Measurements from ENCODE around the gene PSMC4.

Gene PSMC4

GRCh38 chr19:39924952-39925351, 46.0 kb upstream of the PSMC4 start:
- TF ChIP-seq, protein P1, sequence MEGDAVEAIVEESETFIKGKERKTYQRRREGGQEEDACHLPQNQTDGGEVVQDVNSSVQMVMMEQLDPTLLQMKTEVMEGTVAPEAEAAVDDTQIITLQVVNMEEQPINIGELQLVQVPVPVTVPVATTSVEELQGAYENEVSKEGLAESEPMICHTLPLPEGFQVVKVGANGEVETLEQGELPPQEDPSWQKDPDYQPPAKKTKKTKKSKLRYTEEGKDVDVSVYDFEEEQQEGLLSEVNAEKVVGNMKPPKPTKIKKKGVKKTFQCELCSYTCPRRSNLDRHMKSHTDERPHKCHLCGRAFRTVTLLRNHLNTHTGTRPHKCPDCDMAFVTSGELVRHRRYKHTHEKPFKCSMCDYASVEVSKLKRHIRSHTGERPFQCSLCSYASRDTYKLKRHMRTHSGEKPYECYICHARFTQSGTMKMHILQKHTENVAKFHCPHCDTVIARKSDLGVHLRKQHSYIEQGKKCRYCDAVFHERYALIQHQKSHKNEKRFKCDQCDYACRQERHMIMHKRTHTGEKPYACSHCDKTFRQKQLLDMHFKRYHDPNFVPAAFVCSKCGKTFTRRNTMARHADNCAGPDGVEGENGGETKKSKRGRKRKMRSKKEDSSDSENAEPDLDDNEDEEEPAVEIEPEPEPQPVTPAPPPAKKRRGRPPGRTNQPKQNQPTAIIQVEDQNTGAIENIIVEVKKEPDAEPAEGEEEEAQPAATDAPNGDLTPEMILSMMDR (conservative IDR thresholded peaks at IDR 0.05; ENCODE audit: low read length): no peak
- TF ChIP-seq EZH2phosphoT487 (IDR thresholded peaks at IDR 0.05; ENCODE audit: borderline replicate concordance): no peak

GRCh38 chr19:39926170-39926760, 44.7 kb upstream of the PSMC4 start:
- Histone ChIP-seq H3K79me2 (ENCODE audit: insufficient read depth, low read length) (no peaks in the 10 kb centered on the region), H3K27me3 (ENCODE audit: insufficient read depth, low read length, poor library complexity, severe bottlenecking) (no peaks in the 10 kb centered on the region), H3F3A (ENCODE audit: low read depth) (no peaks in the 10 kb centered on the region), H3K36me3 (ENCODE audit: insufficient read depth, low read length) (no peaks in the 10 kb centered on the region), H3K4me3 (ENCODE audit: low read length, poor library complexity, severe bottlenecking) (no peak overlapping the region), H4K20me1 (ENCODE audit: insufficient read depth, low read length, poor library complexity, severe bottlenecking) (no peaks in the 10 kb centered on the region), H3K4me1 (ENCODE audit: insufficient read depth, low read length, poor library complexity, severe bottlenecking) (no peaks in the 10 kb centered on the region), H3K4me2 (ENCODE audit: low read depth, low read length, poor library complexity, severe bottlenecking) (no peak overlapping the region), H3K9ac (ENCODE audit: low read depth, low read length, poor library complexity, severe bottlenecking) (no peak overlapping the region), H2AFZ (ENCODE audit: low read length) (no peak overlapping the region), H3K9me2 (replicated peaks; ENCODE audit: low read depth, low read length) (no peaks in the 10 kb centered on the region), H3K9me3 (ENCODE audit: insufficient read depth, low read depth, low read length) (no peaks in the 10 kb centered on the region)
- TF ChIP-seq, protein P1 (conservative IDR thresholded peaks at IDR 0.05; ENCODE audit: low read length): no peak
- TF ChIP-seq EZH2phosphoT487 (IDR thresholded peaks at IDR 0.05; ENCODE audit: borderline replicate concordance): no peak

More at GRCh38 chr19:39924952-39925351, 46.0 kb upstream of the PSMC4 start:
- Histone ChIP-seq H3F3A (ENCODE audit: low read depth) (no peaks in the 10 kb centered on the region), H3K79me2 (ENCODE audit: insufficient read depth, low read length) (no peaks in the 10 kb centered on the region), H3K9ac (ENCODE audit: low read depth, low read length, poor library complexity, severe bottlenecking) (no peak overlapping the region), H3K4me1 (ENCODE audit: insufficient read depth, low read length, poor library complexity, severe bottlenecking) (no peaks in the 10 kb centered on the region), H3K9me2 (replicated peaks; ENCODE audit: low read depth, low read length) (no peaks in the 10 kb centered on the region), H3K4me3 (ENCODE audit: low read length, poor library complexity, severe bottlenecking) (no peak overlapping the region), H4K20me1 (ENCODE audit: insufficient read depth, low read length, poor library complexity, severe bottlenecking) (no peaks in the 10 kb centered on the region), H3K9me3 (ENCODE audit: insufficient read depth, low read depth, low read length) (no peaks in the 10 kb centered on the region), H3K4me2 (ENCODE audit: low read depth, low read length, poor library complexity, severe bottlenecking) (no peak overlapping the region), H2AFZ (ENCODE audit: low read length) (no peak overlapping the region), H3K27me3 (ENCODE audit: insufficient read depth, low read length, poor library complexity, severe bottlenecking) (no peaks in the 10 kb centered on the region), H3K36me3 (ENCODE audit: insufficient read depth, low read length) (no peaks in the 10 kb centered on the region)

GRCh38 chr19:39927076-39927475, 43.9 kb upstream of the PSMC4 start:
- Histone ChIP-seq H3K9ac (ENCODE audit: low read depth, low read length, poor library complexity, severe bottlenecking) (no peak overlapping the region), H2AFZ (ENCODE audit: low read length) (no peak overlapping the region)

More at GRCh38 chr19:39927076-39927475, 43.9 kb upstream of the PSMC4 start:
- H3K4me1 ChIP-seq (ENCODE audit: insufficient read depth, low read length, poor library complexity, severe bottlenecking): no peaks in the 10 kb centered on the region
- no peaks in the 10 kb centered on the region for H3F3A ChIP-seq (ENCODE audit: low read depth)
- no peak overlapping the region for H3K4me3 ChIP-seq (ENCODE audit: low read length, poor library complexity, severe bottlenecking)
- TF ChIP-seq EZH2phosphoT487 (IDR thresholded peaks at IDR 0.05; ENCODE audit: borderline replicate concordance): no peak
- TF ChIP-seq, protein P1 (conservative IDR thresholded peaks at IDR 0.05; ENCODE audit: low read length): no peak
- H3K4me2 ChIP-seq (ENCODE audit: low read depth, low read length, poor library complexity, severe bottlenecking): no peak overlapping the region
- H3K79me2 ChIP-seq (ENCODE audit: insufficient read depth, low read length): no peaks in the 10 kb centered on the region
- no peaks in the 10 kb centered on the region for H3K9me3 ChIP-seq (ENCODE audit: insufficient read depth, low read depth, low read length)
- H4K20me1 ChIP-seq (ENCODE audit: insufficient read depth, low read length, poor library complexity, severe bottlenecking): no peaks in the 10 kb centered on the region
- no peaks in the 10 kb centered on the region for H3K9me2 ChIP-seq (replicated peaks; ENCODE audit: low read depth, low read length)
- no peaks in the 10 kb centered on the region for H3K27me3 ChIP-seq (ENCODE audit: insufficient read depth, low read length, poor library complexity, severe bottlenecking)
- no peaks in the 10 kb centered on the region for H3K36me3 ChIP-seq (ENCODE audit: insufficient read depth, low read length)
